Measurements from ENCODE around the gene LAMTOR2.

DNA sequence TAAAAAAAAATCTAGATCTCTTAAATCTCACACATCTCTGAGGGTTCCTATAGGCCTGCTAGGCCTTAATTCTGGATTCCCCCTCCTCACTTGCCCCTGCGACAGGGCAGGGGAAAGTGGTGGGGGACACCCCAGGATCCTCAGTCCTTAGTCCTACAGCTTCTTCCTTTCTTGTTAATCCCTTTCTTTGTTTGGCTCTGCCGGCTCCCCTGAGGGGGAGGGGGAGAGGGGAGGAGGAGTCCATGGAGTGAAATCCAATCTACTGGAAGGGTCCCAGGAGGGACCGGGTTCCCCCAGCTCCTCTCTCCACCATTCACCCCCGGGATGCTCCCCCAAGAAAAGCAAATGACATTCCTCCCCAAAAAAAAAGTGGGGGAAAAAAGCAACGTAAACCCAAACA is 19.2 kb downstream of the LAMTOR2 start:
- TF ChIP-seq RAD21 (IDR thresholded peaks at IDR 0.05; ENCODE audit: low read length) (no peak), CTCF (conservative IDR thresholded peaks at IDR 0.05; ENCODE audit: low read depth, low read length) (no peak), RFX5 (IDR thresholded peaks at IDR 0.05; ENCODE audit: low read depth, low read length) (no peak), MAFK (IDR thresholded peaks at IDR 0.05; ENCODE audit: low read depth, low read length) (no peak), POLR2A (IDR thresholded peaks at IDR 0.05; ENCODE audit: low read depth, low read length) (no peak), CHD1 (IDR thresholded peaks at IDR 0.05; ENCODE audit: low read depth, low read length) (no peak), CEBPB (IDR thresholded peaks at IDR 0.05; ENCODE audit: low read depth, low read length) (no peak), RCOR1 (IDR thresholded peaks at IDR 0.05; ENCODE audit: insufficient replicate concordance, low read length) (no peak), ELK1 (IDR thresholded peaks at IDR 0.05; ENCODE audit: borderline replicate concordance, low read depth, low read length) (no peak), SMC3 (IDR thresholded peaks at IDR 0.05; ENCODE audit: low read depth, low read length) (no peak), BHLHE40 (IDR thresholded peaks at IDR 0.05; ENCODE audit: low read depth, low read length) (no peak)
- TF ChIP-seq, protein P1, sequence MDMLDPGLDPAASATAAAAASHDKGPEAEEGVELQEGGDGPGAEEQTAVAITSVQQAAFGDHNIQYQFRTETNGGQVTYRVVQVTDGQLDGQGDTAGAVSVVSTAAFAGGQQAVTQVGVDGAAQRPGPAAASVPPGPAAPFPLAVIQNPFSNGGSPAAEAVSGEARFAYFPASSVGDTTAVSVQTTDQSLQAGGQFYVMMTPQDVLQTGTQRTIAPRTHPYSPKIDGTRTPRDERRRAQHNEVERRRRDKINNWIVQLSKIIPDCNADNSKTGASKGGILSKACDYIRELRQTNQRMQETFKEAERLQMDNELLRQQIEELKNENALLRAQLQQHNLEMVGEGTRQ (IDR thresholded peaks at IDR 0.05; ENCODE audit: low read depth, low read length) = no peak
